ENCODE measurements around the gene CTTNBP2NL.

The CTTNBP2NL gene

GRCh38 chr1:112395821-112396652 lies at the start of gene CTTNBP2NL:
Gene CTTNBP2NL (plus strand): TSS chr1:112396214. CDS start chr1:112416166, 19,952 bp downstream.
- DNase-seq (ENCODE audit: extremely low read depth in 1 of 2, low read depth in 1 of 2): peak; percentile 25 to 66

GRCh38 chr1:112346801-112347350 lies 49.1 kb upstream of the CTTNBP2NL start:
- DNase-seq (ENCODE audit: extremely low read depth in 1 of 2, low read depth in 1 of 2): no peak

- DNase-seq (ENCODE audit: extremely low read depth in 1 of 2, low read depth in 1 of 2): no peak
Observed at GRCh38 chr1:112356765-112357164, 39.2 kb upstream of the CTTNBP2NL start.

GRCh38 chr1:112357467-112357866 lies 38.5 kb upstream of the CTTNBP2NL start:
- DNase-seq (ENCODE audit: extremely low read depth in 1 of 2, low read depth in 1 of 2): no peak

GRCh38 chr1:112358061-112358770 lies 37.8 kb upstream of the CTTNBP2NL start:
- no peak for DNase-seq (ENCODE audit: extremely low read depth in 1 of 2, low read depth in 1 of 2)

GRCh38 chr1:112358798-112359408 lies 37.1 kb upstream of the CTTNBP2NL start:
- DNase-seq (ENCODE audit: extremely low read depth in 1 of 2, low read depth in 1 of 2): peak in 1 of 2 donors; percentile 3

- no peak for DNase-seq (ENCODE audit: extremely low read depth in 1 of 2, low read depth in 1 of 2)
Observed at GRCh38 chr1:112359961-112360767, 35.9 kb upstream of the CTTNBP2NL start.

GRCh38 chr1:112363636-112364035 lies 32.4 kb upstream of the CTTNBP2NL start:
- no peak for DNase-seq (ENCODE audit: extremely low read depth in 1 of 2, low read depth in 1 of 2)

- no peak for DNase-seq (ENCODE audit: extremely low read depth in 1 of 2, low read depth in 1 of 2)
Observed at GRCh38 chr1:112368198-112368597, 27.8 kb upstream of the CTTNBP2NL start.

GRCh38 chr1:112369392-112370285 lies 26.4 kb upstream of the CTTNBP2NL start:
- peak; percentile 62 to 76 for DNase-seq (ENCODE audit: extremely low read depth in 1 of 2, low read depth in 1 of 2)

GRCh38 chr1:112370996-112371395 lies 25.0 kb upstream of the CTTNBP2NL start:
- DNase-seq (ENCODE audit: extremely low read depth in 1 of 2, low read depth in 1 of 2): no peak

- DNase-seq (ENCODE audit: extremely low read depth in 1 of 2, low read depth in 1 of 2): no peak
Observed at GRCh38 chr1:112371775-112372174, 24.2 kb upstream of the CTTNBP2NL start.

GRCh38 chr1:112373806-112374205 lies 22.2 kb upstream of the CTTNBP2NL start:
- DNase-seq (ENCODE audit: extremely low read depth in 1 of 2, low read depth in 1 of 2): no peak

- DNase-seq (ENCODE audit: extremely low read depth in 1 of 2, low read depth in 1 of 2): no peak
Observed at GRCh38 chr1:112375701-112376100, 20.3 kb upstream of the CTTNBP2NL start.

GRCh38 chr1:112380356-112380755 lies 15.7 kb upstream of the CTTNBP2NL start:
- no peak for DNase-seq (ENCODE audit: extremely low read depth in 1 of 2, low read depth in 1 of 2)

- no peak for DNase-seq (ENCODE audit: extremely low read depth in 1 of 2, low read depth in 1 of 2)
Observed at GRCh38 chr1:112381324-112382076, 14.5 kb upstream of the CTTNBP2NL start.

- DNase-seq (ENCODE audit: extremely low read depth in 1 of 2, low read depth in 1 of 2): no peak
Observed at GRCh38 chr1:112383759-112384370, 12.1 kb upstream of the CTTNBP2NL start.

- DNase-seq (ENCODE audit: extremely low read depth in 1 of 2, low read depth in 1 of 2): no peak
Observed at GRCh38 chr1:112386024-112386723, 9.8 kb upstream of the CTTNBP2NL start.
